A549 treated with dexamethasone at 1 μM for 4 hours (cell line): ENCODE data around the gene CCR1. TPM values are rescaled to one million over a fixed set of nuclear protein-coding genes. Genes with fewer than 3 reads are reported as not detected.

ENCODE experiments used
- total RNA-seq: library from RNA; stranded (reverse); fragments of 200-300 nt; extraction: Qiagen RNA extraction; gene quantifications from 5 replicates; pipeline ENCODE4 v1.2.3, GENCODE V29; 2022

The CCR1 gene
- total RNA-seq: not detected in 5 replicates

DNA sequence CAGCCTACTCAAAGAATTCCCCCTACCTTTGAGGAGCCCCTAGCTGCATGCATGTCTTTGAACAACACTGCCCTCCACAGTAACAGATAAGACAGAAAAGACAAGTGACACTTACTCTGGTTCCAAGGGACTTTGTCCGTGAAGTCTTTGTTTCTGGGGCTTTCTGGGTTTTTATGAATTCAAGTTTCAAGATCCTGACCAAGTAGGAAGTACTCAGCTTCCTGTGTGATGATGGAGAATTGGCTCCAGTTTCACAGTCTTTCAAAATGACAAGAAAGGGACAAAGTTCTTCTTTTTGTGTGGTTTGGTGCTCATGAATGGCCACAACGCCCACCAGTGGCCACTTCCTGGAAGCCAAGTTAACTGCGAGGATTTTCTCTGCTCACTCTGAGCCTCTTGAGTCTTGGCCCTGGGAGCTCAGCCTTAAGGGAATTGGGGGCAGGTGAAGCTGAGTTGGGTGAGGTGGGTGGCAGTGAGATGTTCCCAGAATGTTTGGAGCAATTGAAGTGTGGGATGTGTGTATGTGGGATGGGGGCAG lies at the start of gene CCR1:
CCR1 (minus strand) TSS at position 147 of the 538 bp plus-strand sequence. CDS start 4,000 bp downstream, outside the sequence.

DNA sequence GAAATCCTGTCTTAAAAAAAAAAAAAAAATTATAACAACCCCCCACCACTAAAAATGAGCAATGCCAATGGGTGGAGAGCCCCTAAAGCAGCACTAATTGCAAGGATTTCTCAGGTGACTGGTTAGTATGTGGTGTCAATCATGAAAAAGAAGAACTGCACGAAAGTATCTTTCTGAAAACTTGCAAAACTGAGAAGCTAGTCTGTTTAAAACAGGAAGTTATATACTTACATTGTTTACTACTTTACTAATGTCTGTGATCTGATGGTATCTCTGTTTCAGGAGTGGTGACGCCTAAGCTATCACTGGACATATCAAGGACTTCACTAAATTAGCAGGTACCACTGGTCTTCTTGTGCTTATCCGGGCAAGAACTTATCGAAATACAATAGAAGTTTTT lies 34.0 kb upstream of the CCR1 start, which contains the start of gene CCR3:
CCR3 (plus strand) TSS at position 341 of the 400 bp plus-strand sequence. CDS start 22,699 bp downstream, outside the sequence.

Other genes with a start within 250 kb of the CCR1 start
- gene FYCO1, start 212.5 kb downstream of the CCR1 start, total RNA-seq: 4.7 to 6.5 TPM (median 5.9 TPM) in 5 replicates
- not detected in 5 replicates for gene XCR1, start 180.8 kb downstream of the CCR1 start, total RNA-seq
- not detected in 5 replicates for gene CCR3, start 34.1 kb upstream of the CCR1 start, total RNA-seq
- gene CCR2, start 145.8 kb upstream of the CCR1 start, total RNA-seq: not detected in 5 replicates
- gene CCR5, start 162.6 kb upstream of the CCR1 start, total RNA-seq: not detected in 5 replicates
- 0.08 to 0.11 TPM (median 0.09 TPM) in 4 of 5 replicates, not detected in the other for gene CCRL2, start 198.9 kb upstream of the CCR1 start, total RNA-seq